ENCODE results near the gene LRIT1.

Gene LRIT1

DNA sequence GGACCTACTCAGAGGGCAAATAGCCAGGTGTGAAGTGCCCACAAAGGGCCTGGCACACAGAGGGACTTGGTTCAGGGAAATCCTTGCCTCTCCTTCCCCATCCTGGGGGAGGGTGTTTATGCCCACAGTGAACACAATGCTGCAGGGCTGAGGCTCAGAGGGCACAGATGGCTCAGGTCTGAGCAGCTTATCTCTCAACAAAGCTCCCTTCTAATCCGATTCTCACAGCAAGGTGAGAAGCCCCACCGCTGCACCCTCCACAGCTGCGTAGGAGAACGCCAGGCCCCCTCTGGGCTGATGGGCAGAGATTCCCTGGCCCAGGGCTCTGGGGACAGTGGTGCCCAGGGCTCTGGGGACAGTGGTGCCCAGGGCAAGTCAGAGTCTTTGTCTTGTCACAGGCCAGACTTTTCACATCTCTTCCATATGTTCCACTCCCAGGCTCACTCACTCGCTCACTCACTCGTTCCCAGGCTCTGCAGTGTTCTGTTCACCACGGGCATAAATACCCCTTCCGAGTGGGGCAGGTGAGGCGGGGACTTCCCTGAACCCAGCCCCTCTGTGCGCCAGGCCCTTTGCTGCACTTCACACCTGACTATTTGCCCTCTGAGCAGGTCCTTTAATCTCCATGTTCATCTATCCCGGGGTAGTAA is 55.7 kb downstream of the LRIT1 start:
- DNase-seq = no peak

DNA sequence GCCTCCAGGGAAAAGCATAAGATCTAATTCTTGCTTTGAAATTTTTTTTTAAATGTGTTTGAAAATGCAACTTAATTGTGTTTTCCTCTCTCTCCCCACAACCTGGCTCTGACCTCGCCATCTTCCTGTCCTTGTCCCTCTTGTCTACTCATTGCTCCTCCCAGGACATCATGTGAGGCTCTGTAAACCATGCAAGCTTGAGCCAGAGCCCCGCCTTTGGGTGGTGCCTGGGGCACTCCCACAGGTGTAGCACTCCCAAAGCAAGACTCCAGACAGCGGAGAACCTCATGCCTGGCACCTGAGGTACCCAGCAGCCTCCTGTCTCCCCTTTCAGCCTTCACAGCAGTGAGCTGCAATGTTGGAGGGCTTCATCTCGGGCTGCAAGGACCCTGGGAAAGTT is 56.8 kb downstream of the LRIT1 start:
- DNase-seq = no peak

DNA sequence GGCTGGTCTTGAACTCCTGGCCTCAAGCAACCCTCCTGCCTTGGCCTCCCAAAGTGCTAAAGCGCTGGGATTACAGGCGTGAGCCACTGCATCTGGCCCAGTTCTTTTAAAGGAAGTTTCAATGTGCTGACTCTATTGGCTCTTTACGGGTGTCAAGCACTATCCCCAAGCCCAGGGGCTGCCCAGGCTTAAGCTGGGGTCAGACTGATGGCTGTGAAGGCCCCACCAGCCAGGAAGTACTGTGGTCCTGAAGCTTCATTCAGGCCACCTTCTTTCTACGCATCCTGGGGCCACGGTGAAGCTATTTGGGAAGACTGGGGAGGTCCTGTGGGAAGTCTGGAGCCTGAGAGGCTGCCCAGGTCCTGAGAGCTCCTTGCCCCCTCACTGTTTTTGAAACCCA is 59.7 kb downstream of the LRIT1 start:
- no peak for DNase-seq

Measured in stimulated activated CD4-positive, alpha-beta T cell treated with anti-CD3 and anti-CD28 coated beads, Interleukin-2, amount 100 ng/mL, for 48 hours (primary cell).